Right lobe of liver (tissue), 4 donors: Measurements from ENCODE around the gene ATP11C.

ENCODE experiments used
- CTCF ChIP-seq, 4 donors: fragments of 200-600 bp in 3 of 4; fragments of 450-650 bp in 1 of 4; IDR thresholded peaks; one replicate each; pipeline versions ENCODE4 v1.5.1 to v1.8.0; 2016 to 2022; ENCODE audit warnings: antibody characterized with exemption in 4 of 4, mild to moderate bottlenecking in 2 of 4
- POLR2A ChIP-seq: fragments of 450-650 bp; IDR thresholded peaks from one replicate; pipeline ENCODE4 v1.6.1; 2017; ENCODE audit warnings: antibody characterized with exemption, mild to moderate bottlenecking
- donor health status: DM: no; HTN: no; CAD: no.
- donor health status: DM: no; HTN: no; CAD: no.
- donor health status: DM: no; HTN: yes; CAD: no.

GRCh38 chrX:139801397-139801813 lies 131.4 kb downstream of the ATP11C start:
- no peak for TF ChIP-seq POLR2A
- no peak for TF ChIP-seq CTCF (IDR thresholded peaks at IDR 0.05)
